Parathyroid adenoma (tissue), 2 donors: ENCODE results near the gene KCTD1.

Experiments used
- H2AFZ ChIP-seq: fragments of 300-600 bp; sonication (generic); one replicate; pipeline ENCODE4 v1.7.0; 2017; ENCODE audit warnings: antibody characterized with exemption, mild to moderate bottlenecking
- H3K27ac ChIP-seq: fragments of 300-600 bp; sonication (generic); one replicate; pipeline ENCODE4 v1.7.0; 2017
- H3K27me3 ChIP-seq: fragments of 300-600 bp; sonication (generic); one replicate; pipeline ENCODE4 v1.7.0; 2017; ENCODE audit warnings: low read length; ENCODE audit not compliant: control insufficient read depth, insufficient read depth
- H3K36me3 ChIP-seq: fragments of 300-600 bp; sonication (generic); one replicate; pipeline ENCODE4 v1.7.0; 2017; ENCODE audit warnings: low read length; ENCODE audit not compliant: control insufficient read depth, insufficient read depth
- H3K4me1 ChIP-seq: fragments of 300-600 bp; sonication (generic); one replicate; pipeline ENCODE4 v1.7.0; 2017; ENCODE audit warnings: control low read depth
- H3K4me2 ChIP-seq: fragments of 300-600 bp; sonication (generic); one replicate; pipeline ENCODE4 v1.7.0; 2017; ENCODE audit warnings: low read length
- H3K4me3 ChIP-seq: fragments of 300-600 bp; sonication (generic); one replicate; pipeline ENCODE4 v1.7.0; 2017; ENCODE audit warnings: low read depth, low read length
- H3K79me2 ChIP-seq: fragments of 300-600 bp; sonication (generic); one replicate; pipeline ENCODE4 v1.7.0; 2017; ENCODE audit warnings: control low read depth
- H3K9ac ChIP-seq: fragments of 300-600 bp; sonication (generic); one replicate; pipeline ENCODE4 v1.7.0; 2017; ENCODE audit warnings: mild to moderate bottlenecking
- H3K9me3 ChIP-seq: fragments of 300-600 bp; sonication (generic); one replicate; pipeline ENCODE4 v1.7.0; 2017; ENCODE audit warnings: low read length; ENCODE audit not compliant: control insufficient read depth
- CTCF ChIP-seq: fragments of 300-600 bp; sonication (generic); IDR thresholded peaks from one replicate; pipeline ENCODE4 v1.7.0; 2017; ENCODE audit warnings: antibody characterized with exemption, mild to moderate bottlenecking
- donor health status: primary hyperparathyroidism.

KCTD1 gene

GRCh38 chr18:26506012-26506411 is 42.3 kb downstream of the KCTD1 start:
- H3K4me3 ChIP-seq, result no peak overlapping the region

GRCh38 chr18:26504831-26505230 is 43.5 kb downstream of the KCTD1 start:
- Histone ChIP-seq H3K9me3 (no peaks in the 10 kb centered on the region), H3K27ac (no peak overlapping the region), H3K4me1 (no peaks in the 10 kb centered on the region), H2AFZ (no peak overlapping the region), H3K9ac (no peak overlapping the region), H3K4me2 (no peak overlapping the region), H3K4me3 (no peak overlapping the region), H3K36me3 (no peaks in the 10 kb centered on the region), H3K27me3 (no peaks in the 10 kb centered on the region), H3K79me2 (peaks cover 6% of the 10 kb centered on the region)
- TF ChIP-seq CTCF, result no peak

More at GRCh38 chr18:26506012-26506411, 42.3 kb downstream of the KCTD1 start:
- Histone ChIP-seq H3K4me1 (no peaks in the 10 kb centered on the region), H3K27me3 (no peaks in the 10 kb centered on the region), H3K4me2 (no peak overlapping the region), H2AFZ (no peak overlapping the region), H3K27ac (no peak overlapping the region), H3K9ac (no peak overlapping the region), H3K36me3 (no peaks in the 10 kb centered on the region), H3K9me3 (no peaks in the 10 kb centered on the region), H3K79me2 (peaks cover 6% of the 10 kb centered on the region)
- no peak for TF ChIP-seq CTCF

- Histone ChIP-seq H3K79me2 (peaks cover 6% of the 10 kb centered on the region), H3K9ac (no peak overlapping the region), H3K9me3 (no peaks in the 10 kb centered on the region), H2AFZ (no peak overlapping the region), H3K27me3 (no peaks in the 10 kb centered on the region), H3K4me2 (no peak overlapping the region), H3K36me3 (no peaks in the 10 kb centered on the region), H3K4me1 (no peaks in the 10 kb centered on the region), H3K27ac (no peak overlapping the region), H3K4me3 (no peak overlapping the region)
- no peak for TF ChIP-seq CTCF
Observed at GRCh38 chr18:26503382-26503781, 45.0 kb downstream of the KCTD1 start.

GRCh38 chr18:26502823-26503222 is 45.5 kb downstream of the KCTD1 start:
- Histone ChIP-seq H3K36me3 (no peaks in the 10 kb centered on the region), H3K4me3 (no peak overlapping the region), H3K27me3 (no peaks in the 10 kb centered on the region), H3K27ac (no peak overlapping the region), H3K79me2 (peaks cover 6% of the 10 kb centered on the region), H3K4me2 (no peak overlapping the region), H3K9ac (no peak overlapping the region), H3K4me1 (no peaks in the 10 kb centered on the region), H2AFZ (no peak overlapping the region), H3K9me3 (no peaks in the 10 kb centered on the region)
- no peak for TF ChIP-seq CTCF

GRCh38 chr18:26497866-26498265 is 50.5 kb downstream of the KCTD1 start:
- Histone ChIP-seq H3K27me3 (no peaks in the 10 kb centered on the region), H3K27ac (no peak overlapping the region), H3K4me3 (no peak overlapping the region), H3K4me1 (no peaks in the 10 kb centered on the region), H2AFZ (no peak overlapping the region), H3K36me3 (no peaks in the 10 kb centered on the region), H3K79me2 (no peaks in the 10 kb centered on the region), H3K4me2 (no peak overlapping the region), H3K9me3 (no peaks in the 10 kb centered on the region), H3K9ac (no peak overlapping the region)
- no peak for TF ChIP-seq CTCF
